Breast epithelium (tissue), 4 donors: Measurements from ENCODE around the gene HIP1. TPM values are rescaled to one million over a fixed set of nuclear protein-coding genes. Genes with fewer than 3 reads are reported as not detected.
"Not testable (repeated sequence)": the region's sequence is repeated elsewhere in the genome, so short reads cannot be mapped to it uniquely, and the experiment has no call there.

Source experiments
- DNase-seq, 2 donors: peaks; one replicate each; pipeline ENCODE4 v3.0.0-alpha.2; 2019; ENCODE audit warnings: low spot score in 2 of 2
- H3K27ac ChIP-seq, 2 donors: fragments of 200-600 bp; sonication (generic) in 1 of 2; one replicate each; pipeline ENCODE4 v1.5.1; 2016 to 2019; ENCODE audit warnings: mild to moderate bottlenecking in 1 of 2
- H3K27me3 ChIP-seq, 2 donors: fragments of 200-600 bp; sonication (generic) in 1 of 2; one replicate each; pipeline versions ENCODE4 v1.5.1 to v1.6.0; 2017 to 2019; ENCODE audit warnings: control low read depth in 1 of 2, mild to moderate bottlenecking in 1 of 2
- H3K36me3 ChIP-seq: fragments of 200-600 bp; one replicate; pipeline ENCODE4 v1.5.1; 2019
- H3K4me1 ChIP-seq, 2 donors: fragments of 200-600 bp; sonication (generic); one replicate each; pipeline ENCODE4 v1.5.1; 2016 to 2019; ENCODE audit warnings: control low read depth in 1 of 2
- H3K4me3 ChIP-seq, 3 donors: fragments of 200-600 bp; sonication (generic); 1 replicate in 2 of 3; 2 replicates in 1 of 3; pipeline ENCODE4 v1.5.1; 2016 to 2019; ENCODE audit warnings: mild to moderate bottlenecking in 3 of 3, moderate library complexity in 2 of 3
- H3K9me3 ChIP-seq, 2 donors: fragments of 200-600 bp; sonication (generic) in 1 of 2; one replicate each; pipeline ENCODE4 v1.5.1; 2016 to 2019; ENCODE audit warnings: control low read depth in 1 of 2
- CTCF ChIP-seq, 3 donors: fragments of 450-650 bp; IDR thresholded peaks; one replicate each; pipeline ENCODE4 v1.5.1; 2016 to 2017; ENCODE audit warnings: antibody characterized with exemption in 3 of 3, mild to moderate bottlenecking in 3 of 3, moderate library complexity in 3 of 3
- POLR2A ChIP-seq: fragments of 450-650 bp; IDR thresholded peaks from one replicate; pipeline ENCODE4 v1.6.1; 2016; ENCODE audit warnings: antibody characterized with exemption, mild to moderate bottlenecking, moderate library complexity
- POLR2AphosphoS5 ChIP-seq, 3 donors: sonication (generic); formaldehyde crosslinking; IDR thresholded peaks; one replicate each; pipeline ENCODE4 v1.6.1; 2017; ENCODE audit warnings: antibody characterized with exemption in 3 of 3
- intact Hi-C: fragments of 100-400 bp; cut with DNase I; formaldehyde crosslinking; loops from one replicate; pipeline ENCODE4 v1.15.1; 2023; ENCODE audit warnings: low total_unique reads
- total RNA-seq, 3 donors: library from RNA; depleted of rRNA; stranded (reverse); fragments of >200 nt; gene quantifications; one replicate each; pipeline ENCODE4 v1.1.0, GENCODE V29; 2016

Gene HIP1
- total RNA-seq, 3 donors from 2014 or later: 20.6 to 24.6 (median 23.8) TPM

GRCh38 chr7:75608451-75609122, 130.2 kb downstream of the HIP1 start:
- peaks cover 0 to 3% of the 10 kb centered on the region in 2 donors for H3K4me1 ChIP-seq
- H3K36me3 ChIP-seq: no peaks in the 10 kb centered on the region
- no peaks in the 10 kb centered on the region for H3K27me3 ChIP-seq
- no peak overlapping the region for H3K4me3 ChIP-seq
- TF ChIP-seq POLR2A: no peak
- no peak for TF ChIP-seq CTCF (IDR thresholded peaks at IDR 0.05)
- no peak for TF ChIP-seq POLR2AphosphoS5 (IDR thresholded peaks at IDR 0.05)
- DNase-seq: no peak
- intact Hi-C loops: no loop called here
- no peaks in the 10 kb centered on the region for H3K9me3 ChIP-seq
- H3K27ac ChIP-seq: no peak overlapping the region

- Histone ChIP-seq H3K4me1 (no peaks in the 10 kb centered on the region), H3K9me3 (no peaks in the 10 kb centered on the region), H3K36me3 (no peaks in the 10 kb centered on the region), H3K27me3 (no peaks in the 10 kb centered on the region), H3K4me3 (no peak overlapping the region), H3K27ac (no peak overlapping the region)
- intact Hi-C loops: no loop called here
- TF ChIP-seq CTCF (IDR thresholded peaks at IDR 0.05) (no peak), POLR2A (no peak), POLR2AphosphoS5 (IDR thresholded peaks at IDR 0.05) (no peak)
- DNase-seq: no peak
These were observed 134.3 kb downstream of the HIP1 start for GRCh38 chr7:75604408-75604807.

DNA sequence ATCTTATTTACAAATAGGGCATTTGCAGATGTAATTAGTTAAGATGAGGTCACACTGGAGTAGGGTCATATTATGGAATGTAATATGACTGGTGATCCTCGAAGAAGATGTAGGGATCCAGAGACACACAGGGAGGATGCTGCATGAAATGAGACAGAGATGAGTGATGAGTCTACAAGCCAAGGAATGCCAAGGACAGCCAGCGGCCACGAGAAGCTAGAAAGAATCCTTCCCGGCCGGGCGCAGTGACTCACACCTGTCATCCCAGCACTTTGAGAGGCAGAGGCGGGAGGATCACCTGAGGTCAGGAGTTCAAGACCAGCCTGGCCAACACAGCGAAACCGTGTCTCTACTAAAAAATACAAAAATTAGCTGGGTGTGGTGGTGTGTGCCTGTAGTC, 135.9 kb downstream of the HIP1 start:
- H3K27ac ChIP-seq, H3K9me3 ChIP-seq, H3K4me3 ChIP-seq, DNase-seq, H3K27me3 ChIP-seq, H3K4me1 ChIP-seq, intact Hi-C loops, H3K36me3 ChIP-seq: not testable (repeated sequence)

DNA sequence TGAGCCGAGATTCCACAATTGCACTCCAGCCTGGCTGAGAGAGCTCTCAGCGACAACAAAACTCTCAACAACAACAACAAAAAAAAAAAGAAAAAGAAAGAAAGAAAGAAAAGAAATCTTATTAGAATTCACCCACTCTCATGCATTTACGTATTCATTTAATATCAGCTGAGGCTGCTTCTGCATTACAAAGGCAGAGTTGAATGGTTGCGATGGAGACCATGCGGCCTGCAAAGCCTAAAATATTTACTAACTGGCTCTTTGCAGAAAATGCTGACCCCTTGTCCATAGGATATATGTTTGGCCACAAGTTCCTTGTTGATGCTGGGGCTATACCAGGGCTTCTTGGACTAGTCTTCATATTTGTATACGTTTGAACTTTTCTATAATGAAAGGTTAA, 137.2 kb downstream of the HIP1 start:
- Histone ChIP-seq H3K4me3 (no peak overlapping the region), H3K9me3 (no peaks in the 10 kb centered on the region), H3K27me3 (no peaks in the 10 kb centered on the region), H3K36me3 (no peaks in the 10 kb centered on the region), H3K4me1 (no peaks in the 10 kb centered on the region), H3K27ac (no peak overlapping the region)
- intact Hi-C loops: no loop called here
- no peak for DNase-seq
- TF ChIP-seq CTCF (IDR thresholded peaks at IDR 0.05) (no peak), POLR2AphosphoS5 (IDR thresholded peaks at IDR 0.05) (no peak), POLR2A (no peak)

- H3K27ac ChIP-seq, H3K9me3 ChIP-seq, DNase-seq, H3K4me1 ChIP-seq, H3K36me3 ChIP-seq, intact Hi-C loops, H3K4me3 ChIP-seq, H3K27me3 ChIP-seq: not testable (repeated sequence)
These were observed 138.0 kb downstream of the HIP1 start for GRCh38 chr7:75600748-75601147.

DNA sequence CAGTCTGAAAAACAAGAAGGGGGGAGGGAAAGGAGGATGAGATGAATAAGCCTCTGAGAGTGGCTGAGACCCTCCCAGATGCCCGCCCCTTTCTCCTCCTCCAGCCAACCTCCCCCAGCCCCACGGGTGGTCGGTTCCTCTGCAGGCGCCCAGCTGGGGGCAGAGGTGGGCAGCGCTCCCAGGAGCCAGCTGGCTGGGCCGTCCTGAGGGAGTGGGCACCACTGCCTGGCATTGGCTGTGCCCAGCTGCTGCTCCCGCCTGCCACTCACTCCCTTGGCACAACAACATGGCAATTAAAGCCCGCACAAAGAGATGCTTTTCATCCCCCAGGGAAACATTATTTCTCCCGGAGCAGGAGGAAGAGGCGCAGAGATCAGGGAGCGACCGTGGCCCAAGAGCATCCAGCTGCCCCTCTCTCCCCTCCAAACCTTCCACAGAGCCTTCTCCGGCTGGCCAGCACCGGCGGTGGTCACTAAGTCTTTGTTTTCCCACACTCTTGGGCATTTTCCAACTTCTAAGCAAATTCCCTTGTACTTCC, 139.4 kb downstream of the HIP1 start:
- Histone ChIP-seq H3K36me3 (no peaks in the 10 kb centered on the region), H3K9me3 (no peaks in the 10 kb centered on the region), H3K4me3 (peak overlapping the region in 1 of 3 donors; percentile 5), H3K4me1 (no peaks in the 10 kb centered on the region), H3K27ac (peak overlapping the region in 1 of 2 donors; percentile 68), H3K27me3 (no peaks in the 10 kb centered on the region)
- no peak for DNase-seq
- no peak for TF ChIP-seq POLR2AphosphoS5 (IDR thresholded peaks at IDR 0.05)
- no peak for TF ChIP-seq POLR2A
- no peak for TF ChIP-seq CTCF (IDR thresholded peaks at IDR 0.05)
- intact Hi-C loops: no loop called here
